HepG2 (cell line): Measurements from ENCODE around the gene DCAF7. TPM values are rescaled to one million over a fixed set of nuclear protein-coding genes. Genes with fewer than 3 reads are reported as not detected.

ENCODE experiments used
- ATAC-seq: fragments of 200-7000 bp; cut with Tn5 transposase; 3 replicates; pipeline ENCODE4 v1.9.1; 2020; ENCODE audit warnings: mild to moderate bottlenecking, moderate library complexity
- BruUV-seq: library from RNA; stranded (reverse); fragments of 400-500 nt; replicated peaks from 2 replicates; lab custom pipeline; 2021; lab: Mats Ljungman, UMichigan
- CTCF ChIA-PET: fragments of 300-600 bp; formaldehyde crosslinking; extraction: SDS; loops from one replicate; lab custom pipeline; 2021; ENCODE audit warnings: low total read pairs, inconsistent platforms, low intra/inter-chr PET ratio; lab: Yijun Ruan, JAX
- POLR2A ChIA-PET: fragments of 350-600 bp; sonication (Branson Sonifier 250); formaldehyde crosslinking; loops from one replicate; lab custom pipeline; 2020; ENCODE audit warnings: antibody characterized with exemption, inconsistent platforms; lab: Yijun Ruan, JAX
- DNase-seq: peaks from one replicate; pipeline ENCODE4 v3.0.0-alpha.2; 2015; ENCODE audit warnings: low spot score
- FAIRE-seq: peaks from 3 replicates; lab custom pipeline; 2011; peaks lifted over from hg19 to GRCh38; lab: Jason Lieb, UNC
- H2AFZ ChIP-seq: one replicate; pipeline ENCODE4 v1.6.1; 2011; ENCODE audit warnings: low read length, inconsistent platforms
- H3K27ac ChIP-seq: fragments of 300-600 bp; 3 replicates; pipeline ENCODE4 v1.8.0; 2011; ENCODE audit warnings: mixed run types, mild to moderate bottlenecking, mixed read lengths, low read length, inconsistent platforms; ENCODE audit not compliant: insufficient read depth; ENCODE audit errors: extremely low read length
- H3K27me3 ChIP-seq, 2 experiments: fragments of 200-600 bp in 1 of 2; 2 replicates in 1 of 2; 3 replicates in 1 of 2; pipeline versions ENCODE4 v1.6.0 to v1.8.0; 2011; ENCODE audit warnings: low read length in 2 of 2, mild to moderate bottlenecking in 2 of 2, moderate library complexity in 2 of 2, inconsistent platforms in 1 of 2; ENCODE audit not compliant: insufficient read depth in 2 of 2, control insufficient read depth in 1 of 2
- H3K36me3 ChIP-seq, 2 experiments: fragments of 200-600 bp in 1 of 2; replicated peaks in 1 of 2; 2 replicates in 1 of 2; 3 replicates in 1 of 2; pipeline versions ENCODE4 v1.5.1 to v1.8.0; 2011; ENCODE audit warnings: low read length in 2 of 2, inconsistent platforms in 1 of 2; ENCODE audit not compliant: insufficient read depth in 2 of 2, control insufficient read depth in 1 of 2
- H3K4me1 ChIP-seq: 2 replicates; pipeline ENCODE4 v1.5.1; 2012; ENCODE audit warnings: low read length, inconsistent platforms; ENCODE audit not compliant: insufficient read depth
- H3K4me2 ChIP-seq: 2 replicates; pipeline ENCODE4 v1.6.0; 2011; ENCODE audit warnings: low read depth, low read length, inconsistent platforms
- H3K4me3 ChIP-seq, 3 experiments: fragments of 200-600 bp in 1 of 3; sonication (generic), shearing (Covaris generic) in 1 of 3; replicated peaks in 1 of 3; 2 replicates each; pipeline ENCODE4 v1.5.1; 2011 to 2016; ENCODE audit warnings: low read length in 3 of 3, inconsistent platforms in 2 of 3, low read depth in 2 of 3, mild to moderate bottlenecking in 2 of 3, control low read depth in 1 of 3, mixed read lengths in 1 of 3; ENCODE audit not compliant: insufficient read depth in 1 of 3
- H3K79me2 ChIP-seq: one replicate; pipeline ENCODE4 v1.6.1; 2011; ENCODE audit warnings: low read length, inconsistent platforms; ENCODE audit not compliant: insufficient read depth
- H3K9ac ChIP-seq: 2 replicates; pipeline ENCODE4 v1.6.0; 2011; ENCODE audit warnings: mild to moderate bottlenecking, low read depth, low read length, inconsistent platforms; ENCODE audit not compliant: insufficient read depth
- H3K9me3 ChIP-seq: 2 replicates; pipeline ENCODE4 v1.5.1; 2012; ENCODE audit warnings: mild to moderate bottlenecking, low read length
- H4K20me1 ChIP-seq: 2 replicates; pipeline ENCODE4 v1.6.0; 2011; ENCODE audit warnings: inconsistent platforms, mild to moderate bottlenecking, low read length, moderate library complexity; ENCODE audit not compliant: insufficient read depth
- CHCHD3 ChIP-seq: sonication (generic); formaldehyde crosslinking; IDR thresholded peaks from 2 replicates; pipeline ENCODE4 v1.8.0; 2022; ENCODE audit warnings: mild to moderate bottlenecking, missing genetic modification reagents, moderate library complexity
- GPN1 ChIP-seq: sonication (generic); formaldehyde crosslinking; IDR thresholded peaks from 2 replicates; pipeline ENCODE4 v1.5.1; 2020; ENCODE audit warnings: missing genetic modification reagents, borderline replicate concordance
- MTF1 ChIP-seq: sonication (generic); formaldehyde crosslinking; IDR thresholded peaks from 2 replicates; pipeline ENCODE4 v1.5.0; 2020; ENCODE audit warnings: missing genetic modification reagents
- REXO4 ChIP-seq: sonication (generic); formaldehyde crosslinking; IDR thresholded peaks from 2 replicates; pipeline ENCODE4 v1.8.0; 2022; ENCODE audit warnings: missing genetic modification reagents, mild to moderate bottlenecking, borderline replicate concordance
- SALL1 ChIP-seq: sonication (generic); formaldehyde crosslinking; IDR thresholded peaks from 2 replicates; pipeline ENCODE4 v1.8.0; 2022; ENCODE audit warnings: mild to moderate bottlenecking, missing genetic modification reagents
- YY1 ChIP-seq: IDR thresholded peaks from 2 replicates; pipeline ENCODE4 v1.6.1; 2011; ENCODE audit warnings: low read length, low read depth, moderate library complexity, mild to moderate bottlenecking; ENCODE audit not compliant: insufficient read depth, insufficient replicate concordance
- ZNF484 ChIP-seq: sonication (generic); formaldehyde crosslinking; IDR thresholded peaks from 2 replicates; pipeline ENCODE4 v1.5.1; 2020; ENCODE audit warnings: mild to moderate bottlenecking, low read depth, missing genetic modification reagents, borderline replicate concordance
- ZNF674 ChIP-seq: sonication (generic); formaldehyde crosslinking; IDR thresholded peaks from 2 replicates; pipeline ENCODE4 v1.5.0; 2020; ENCODE audit warnings: low read depth, mild to moderate bottlenecking, missing genetic modification reagents
- WGBS: methylation state at CpG from one replicate; pipeline ENCODE4 v1.1.6; 2017; ENCODE audit warnings: low lambda C conversion rate; 5-methylcytosine and 5-hydroxymethylcytosine counted together
- in situ Hi-C: cut with HindIII; loops from 2 replicates; pipeline ENCODE4 v1.10.0; 2017; ENCODE audit warnings: low pct_unique_long_range_greater_than_20kb; ENCODE audit not compliant: extremely low pct_ligation_motif_present
- intact Hi-C: fragments of 100-400 bp; cut with micrococcal nuclease; formaldehyde crosslinking; loops from one replicate; pipeline ENCODE4 v1.10.0; 2022; ENCODE audit not compliant: unreplicated experiment
- polyA plus RNA-seq, 8 experiments: library from polyadenylated mRNA; depleted of rRNA in 3 of 8; stranded (reverse) in 7 of 8; unstranded in 1 of 8; fragments of >200 nt; fragmentation: Illumina TruSeq in 4 of 8; extraction: Trizol in 4 of 8; gene quantifications; 2 replicates each; pipeline versions ENCODE4 v1.2.1 to v1.2.3, GENCODE V29; 2011 to 2016; ENCODE audit warnings: low read depth in 4 of 8, missing spikeins in 1 of 8, mixed read lengths in 1 of 8; ENCODE audit not compliant: insufficient read depth in 1 of 8
- total RNA-seq, 5 experiments: library from RNA; depleted of rRNA; stranded (reverse); fragments of >200 nt; fragmentation: Illumina TruSeq; extraction: Trizol; gene quantifications; 2 replicates each; pipeline ENCODE4 v1.2.3, GENCODE V29; 2016; ENCODE audit warnings: low read depth in 1 of 5
- TF ChIP-seq, protein P1 (sequence below): sonication (generic); formaldehyde crosslinking; IDR thresholded peaks from 2 replicates; pipeline ENCODE4 v1.4.0; 2020; ENCODE audit warnings: missing genetic modification reagents
- TF ChIP-seq, protein P2 (sequence below): sonication (generic); formaldehyde crosslinking; IDR thresholded peaks from 2 replicates; pipeline ENCODE4 v1.5.0; 2020; ENCODE audit warnings: mild to moderate bottlenecking, missing genetic modification reagents, borderline replicate concordance

DCAF7 gene
- total and polyA plus RNA-seq, 2 of the 13 experiments (the other 11 are each of a cell fraction or from before 2014, with no cell fraction given): 55.2 to 73.4 TPM

DNA sequence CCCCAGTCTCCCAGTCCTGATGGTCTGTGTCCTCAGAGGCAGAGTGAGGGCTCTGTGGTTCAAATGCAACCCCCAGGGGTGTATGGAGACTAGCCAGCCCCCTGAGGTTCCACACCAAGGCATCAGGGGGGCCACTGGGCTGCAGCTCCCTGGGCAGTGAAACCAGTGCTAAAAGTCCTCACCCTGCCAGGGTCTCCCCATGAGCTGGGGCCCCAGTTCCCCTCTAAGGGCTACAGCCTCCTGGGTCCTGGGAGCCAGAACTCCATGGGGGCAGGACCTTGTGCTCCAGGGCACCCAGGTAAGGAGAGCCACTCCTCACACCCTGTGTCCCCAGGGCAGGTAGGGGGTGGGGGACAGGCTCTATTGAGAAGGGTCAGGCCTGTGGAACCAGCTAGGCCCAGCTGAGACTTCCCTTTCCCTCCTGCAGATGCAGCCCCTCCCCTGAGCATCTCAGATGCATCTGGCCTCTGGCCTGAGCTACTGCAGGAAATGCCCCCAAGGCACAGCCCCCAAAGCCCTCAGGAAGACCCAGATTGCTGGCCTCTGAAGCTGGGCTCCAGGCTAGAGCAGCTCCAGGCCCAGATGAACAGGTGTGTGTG is 6.4 kb upstream of the DCAF7 start:
- FAIRE-seq: no peak
- H3K4me2 ChIP-seq: no peak overlapping the region
- H3K36me3 ChIP-seq: no peaks in the 10 kb centered on the region
- H3K27ac ChIP-seq: no peak overlapping the region
- intact Hi-C loops: no loop called here
- no peak overlapping the region for H3K4me3 ChIP-seq
- no peaks in the 10 kb centered on the region for H3K79me2 ChIP-seq
- H3K9me3 ChIP-seq: no peaks in the 10 kb centered on the region
- H2AFZ ChIP-seq: no peak overlapping the region
- no peak for DNase-seq
- CTCF ChIA-PET: no interaction called here
- no peak; the same call in 2 of the 3 replicates for ATAC-seq
- BruUV-seq: no TSS peak
- peaks cover 11 to 39% of the 10 kb centered on the region in 2 experiments for H3K27me3 ChIP-seq
- TF ChIP-seq, protein P1, sequence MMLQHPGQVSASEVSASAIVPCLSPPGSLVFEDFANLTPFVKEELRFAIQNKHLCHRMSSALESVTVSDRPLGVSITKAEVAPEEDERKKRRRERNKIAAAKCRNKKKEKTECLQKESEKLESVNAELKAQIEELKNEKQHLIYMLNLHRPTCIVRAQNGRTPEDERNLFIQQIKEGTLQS (CRISPR knock-in tag): no peak
- 0 out of 2 replicates have a peak, but pooled peaks have one; percentile 30 for TF ChIP-seq REXO4 (CRISPR knock-in tag)
- no peaks in the 10 kb centered on the region for H4K20me1 ChIP-seq
- POLR2A ChIA-PET: interaction anchor here (1.5 kb wide), 1 partner anchor 13 kb away, joined by 4 read pairs; no protein-coding TSS in a partner anchor
- H3K4me1 ChIP-seq: peaks cover 74% of the 10 kb centered on the region
- no peak overlapping the region for H3K9ac ChIP-seq
- in situ Hi-C loops: no loop called here

DNA sequence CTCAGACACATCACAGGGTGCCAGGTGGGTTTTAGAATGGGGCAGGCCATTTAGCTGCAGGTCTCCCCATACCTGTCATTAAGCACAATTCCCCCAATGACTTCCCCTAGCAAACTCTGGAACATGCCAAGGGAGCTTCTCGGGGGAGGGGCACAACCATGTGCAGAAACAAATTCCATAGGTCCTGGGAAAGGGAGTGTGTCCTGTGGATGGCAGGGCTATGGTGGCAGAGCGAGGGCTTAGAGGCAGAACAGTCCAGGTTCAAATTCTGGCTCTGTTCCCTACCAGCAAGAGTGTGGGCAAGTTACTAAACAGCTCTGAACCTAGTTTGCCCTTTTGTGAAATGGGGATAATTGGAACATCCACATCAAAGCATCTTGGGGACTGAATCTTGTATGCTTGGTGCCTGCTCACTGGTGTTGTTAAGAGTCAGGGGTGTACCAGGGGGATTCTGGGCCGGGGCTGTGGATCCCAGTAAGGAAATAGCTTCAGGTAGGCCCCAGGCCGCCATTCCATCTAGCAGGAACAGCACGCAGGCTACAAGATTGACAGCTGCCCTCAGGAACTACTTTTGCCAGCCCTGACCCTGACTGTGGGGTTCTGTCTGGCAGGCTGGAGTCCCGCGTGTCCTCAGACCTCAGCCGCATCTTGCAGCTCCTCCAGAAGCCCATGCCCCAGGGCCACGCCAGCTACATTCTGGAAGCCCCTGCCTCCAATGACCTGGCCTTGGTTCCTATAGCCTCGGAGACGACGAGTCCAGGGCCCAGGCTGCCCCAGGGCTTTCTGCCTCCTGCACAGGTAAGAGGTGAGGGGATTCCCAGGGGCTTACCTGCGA is 5.6 kb upstream of the DCAF7 start:
- no peaks in the 10 kb centered on the region for H3K36me3 ChIP-seq
- FAIRE-seq: no peak
- in situ Hi-C loops: no loop called here
- no peak for TF ChIP-seq CHCHD3 (CRISPR knock-in tag)
- TF ChIP-seq, protein P2, sequence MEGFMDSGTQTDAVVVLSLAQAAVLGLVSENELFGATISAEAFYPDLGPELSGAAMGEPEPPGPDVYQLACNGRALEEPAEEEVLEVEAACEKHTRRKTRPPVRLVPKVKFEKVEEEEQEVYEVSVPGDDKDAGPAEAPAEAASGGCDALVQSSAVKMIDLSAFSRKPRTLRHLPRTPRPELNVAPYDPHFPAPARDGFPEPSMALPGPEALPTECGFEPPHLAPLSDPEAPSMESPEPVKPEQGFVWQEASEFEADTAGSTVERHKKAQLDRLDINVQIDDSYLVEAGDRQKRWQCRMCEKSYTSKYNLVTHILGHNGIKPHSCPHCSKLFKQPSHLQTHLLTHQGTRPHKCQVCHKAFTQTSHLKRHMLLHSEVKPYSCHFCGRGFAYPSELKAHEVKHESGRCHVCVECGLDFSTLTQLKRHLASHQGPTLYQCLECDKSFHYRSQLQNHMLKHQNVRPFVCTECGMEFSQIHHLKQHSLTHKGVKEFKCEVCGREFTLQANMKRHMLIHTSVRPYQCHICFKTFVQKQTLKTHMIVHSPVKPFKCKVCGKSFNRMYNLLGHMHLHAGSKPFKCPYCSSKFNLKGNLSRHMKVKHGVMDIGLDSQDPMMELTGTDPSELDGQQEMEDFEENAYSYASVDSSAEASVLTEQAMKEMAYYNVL (CRISPR knock-in tag): no peak
- no peak for TF ChIP-seq ZNF674 (CRISPR knock-in tag)
- peak; percentile 19 for TF ChIP-seq YY1
- TF ChIP-seq SALL1: peak; percentile 33; the same call in 1 of the 2 replicates
- no peak for TF ChIP-seq ZNF484 (CRISPR knock-in tag)
- TF ChIP-seq MTF1 (CRISPR knock-in tag): no peak
- no peak for TF ChIP-seq GPN1 (CRISPR knock-in tag)

More for the DNA sequence above, 5.6 kb upstream of the DCAF7 start:
- ChIA-PET CTCF (no interaction called here), POLR2A (interaction anchor here (1.5 kb wide), 1 partner anchor 13 kb away, joined by 4 read pairs; no protein-coding TSS in a partner anchor)
- ATAC-seq: no peak
- Histone ChIP-seq H3K9me3 (no peaks in the 10 kb centered on the region), H4K20me1 (no peaks in the 10 kb centered on the region), H3K27me3 (peaks cover 5 to 31% of the 10 kb centered on the region in 2 experiments), H3K4me1 (peaks cover 74% of the 10 kb centered on the region), H3K27ac (no peak overlapping the region), H3K79me2 (no peaks in the 10 kb centered on the region), H3K4me3 (no peak overlapping the region), H3K9ac (no peak overlapping the region), H2AFZ (no peak overlapping the region), H3K4me2 (no peak overlapping the region)
- intact Hi-C loops: no loop called here
- BruUV-seq: no TSS peak
- no peak for DNase-seq
- WGBS: 39% methylated on average over 3 of the region's 13 CpGs
